Measurements from ENCODE around the gene UPK1A. TPM values are rescaled to one million over a fixed set of nuclear protein-coding genes. Genes with fewer than 3 reads are reported as not detected.

The UPK1A gene
- total and polyA plus RNA-seq, 9 donors, result 0.06 to 0.20 TPM; not detected in 7

DNA sequence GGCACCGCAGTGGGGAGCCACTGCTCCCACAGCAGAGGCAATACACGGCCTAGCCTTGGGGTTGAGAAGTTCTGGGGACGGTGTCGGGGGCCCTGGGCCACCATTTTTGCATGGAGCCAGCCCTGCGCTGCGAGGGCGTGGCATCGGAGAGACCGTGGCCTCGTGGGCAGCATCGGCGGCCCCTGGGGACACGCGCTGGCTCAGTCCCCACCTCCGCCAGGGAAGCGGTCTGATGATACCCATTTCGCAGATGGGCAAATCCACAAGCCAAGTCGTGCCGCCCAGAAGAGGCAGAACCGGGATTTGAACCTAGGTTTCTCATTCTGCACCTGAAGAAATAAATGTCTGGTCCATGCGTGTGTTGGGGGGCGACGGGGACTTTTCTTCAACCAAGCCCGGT is 1.2 kb upstream of the UPK1A start:
- WGBS, 3 donors, result 91 to 94% (median 94%) methylated on average over 24 of the region's 24 CpGs
- Histone ChIP-seq H3K4me3 (no peak overlapping the region), H3K4me1 (ENCODE audit: insufficient read depth) (no peaks in the 10 kb centered on the region), H3K9me3 (no peaks in the 10 kb centered on the region), H3K27me3 (no peaks in the 10 kb centered on the region), H3K27ac (no peak overlapping the region), H3K36me3 (no peaks in the 10 kb centered on the region)
- no peak for DNase-seq
- intact Hi-C loops (cut with DNase I), result no loop called here
- TF ChIP-seq EP300 (IDR thresholded peaks at IDR 0.05) (no peak), POLR2A (IDR thresholded peaks at IDR 0.05) (no peak)
- TF ChIP-seq, protein P1, sequence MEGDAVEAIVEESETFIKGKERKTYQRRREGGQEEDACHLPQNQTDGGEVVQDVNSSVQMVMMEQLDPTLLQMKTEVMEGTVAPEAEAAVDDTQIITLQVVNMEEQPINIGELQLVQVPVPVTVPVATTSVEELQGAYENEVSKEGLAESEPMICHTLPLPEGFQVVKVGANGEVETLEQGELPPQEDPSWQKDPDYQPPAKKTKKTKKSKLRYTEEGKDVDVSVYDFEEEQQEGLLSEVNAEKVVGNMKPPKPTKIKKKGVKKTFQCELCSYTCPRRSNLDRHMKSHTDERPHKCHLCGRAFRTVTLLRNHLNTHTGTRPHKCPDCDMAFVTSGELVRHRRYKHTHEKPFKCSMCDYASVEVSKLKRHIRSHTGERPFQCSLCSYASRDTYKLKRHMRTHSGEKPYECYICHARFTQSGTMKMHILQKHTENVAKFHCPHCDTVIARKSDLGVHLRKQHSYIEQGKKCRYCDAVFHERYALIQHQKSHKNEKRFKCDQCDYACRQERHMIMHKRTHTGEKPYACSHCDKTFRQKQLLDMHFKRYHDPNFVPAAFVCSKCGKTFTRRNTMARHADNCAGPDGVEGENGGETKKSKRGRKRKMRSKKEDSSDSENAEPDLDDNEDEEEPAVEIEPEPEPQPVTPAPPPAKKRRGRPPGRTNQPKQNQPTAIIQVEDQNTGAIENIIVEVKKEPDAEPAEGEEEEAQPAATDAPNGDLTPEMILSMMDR (IDR thresholded peaks at IDR 0.05), result no peak

DNA sequence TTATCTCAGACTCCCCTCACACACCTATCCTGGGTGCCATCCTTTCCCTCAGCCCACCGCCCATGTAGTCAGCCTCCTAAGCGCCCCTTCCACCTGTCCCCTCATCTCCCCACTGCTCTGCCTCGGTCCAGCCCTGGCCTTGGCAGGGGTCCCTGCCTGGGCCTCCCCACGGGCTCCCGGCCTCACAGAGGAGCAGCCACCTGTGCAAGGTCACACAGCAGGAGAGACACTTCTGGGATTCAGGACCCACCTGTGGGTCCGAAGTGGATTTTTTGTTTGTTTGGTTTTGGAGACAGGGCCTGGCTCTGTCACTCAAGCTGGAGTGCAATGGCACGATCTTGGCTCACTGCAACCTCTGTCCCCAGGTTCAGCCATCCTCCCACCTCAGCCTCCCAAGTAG is 713 bp upstream of the UPK1A start:
- no peaks in the 10 kb centered on the region for H3K9me3 ChIP-seq
- intact Hi-C loops (cut with DNase I), result no loop called here
- no peaks in the 10 kb centered on the region for H3K36me3 ChIP-seq
- H3K4me1 ChIP-seq (ENCODE audit: insufficient read depth), result no peaks in the 10 kb centered on the region
- DNase-seq, result no peak
- H3K4me3 ChIP-seq, result no peak overlapping the region
- H3K27me3 ChIP-seq, result no peaks in the 10 kb centered on the region
- no peak overlapping the region for H3K27ac ChIP-seq
- TF ChIP-seq, protein P1 (IDR thresholded peaks at IDR 0.05), result no peak
- TF ChIP-seq POLR2A (IDR thresholded peaks at IDR 0.05), result no peak
- no peak for TF ChIP-seq EP300 (IDR thresholded peaks at IDR 0.05)
- 61 to 81% (median 61%) methylated on average over 7 of the region's 7 CpGs for WGBS, 3 donors

DNA sequence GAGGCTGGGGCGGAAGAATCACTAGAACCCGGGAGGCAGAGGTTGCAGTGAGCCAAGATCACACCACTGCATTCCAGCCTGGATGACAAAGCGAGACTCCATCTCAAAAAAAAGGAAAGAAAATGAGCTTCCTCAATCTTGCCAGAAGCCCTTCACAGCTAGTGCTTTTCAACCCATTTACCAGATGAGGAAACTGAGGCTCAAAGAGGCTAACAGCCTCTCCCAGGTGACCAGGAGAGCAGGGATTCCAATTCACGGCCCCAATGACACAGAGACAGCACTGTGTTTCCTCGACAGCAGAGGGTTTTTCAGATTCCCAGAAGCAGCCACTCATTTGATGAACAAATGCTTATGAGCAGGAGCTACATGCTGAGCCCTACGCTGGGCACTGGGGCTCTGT is 3.2 kb downstream of the UPK1A start:
- 65 to 75% (median 74%) methylated on average over 6 of the region's 6 CpGs for WGBS, 3 donors
- H3K9me3 ChIP-seq, result no peaks in the 10 kb centered on the region

DNA sequence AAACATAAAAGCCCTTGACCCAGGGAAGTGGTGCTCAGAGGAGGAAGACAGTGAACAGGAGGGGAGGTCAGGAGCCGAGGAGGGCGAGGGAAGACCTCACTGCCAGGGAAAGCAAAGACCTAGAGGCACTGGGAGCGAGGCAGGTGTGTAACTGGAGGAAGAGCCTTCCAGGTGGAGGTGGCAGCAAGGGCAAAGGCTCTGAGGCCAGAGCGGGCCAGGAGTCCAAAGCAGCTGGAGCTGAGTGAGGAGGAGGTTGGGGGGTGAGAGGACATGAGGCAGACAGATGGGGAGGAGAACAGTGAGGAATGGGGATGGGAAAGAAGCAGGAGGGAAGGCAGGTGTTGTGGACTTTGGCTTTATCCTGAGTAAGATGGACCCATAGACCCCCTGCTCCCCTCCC is 3.7 kb downstream of the UPK1A start:
- peaks cover 2% of the 10 kb centered on the region for H3K4me1 ChIP-seq (ENCODE audit: insufficient read depth)
- WGBS, 3 donors, result 43 to 68% (median 63%) methylated on average over 4 of the region's 4 CpGs

More for the DNA sequence above, 3.2 kb downstream of the UPK1A start:
- no peak overlapping the region for H3K4me3 ChIP-seq
- H3K27ac ChIP-seq, result no peak overlapping the region
- no peak for TF ChIP-seq EP300 (IDR thresholded peaks at IDR 0.05)
- TF ChIP-seq, protein P1 (IDR thresholded peaks at IDR 0.05), result no peak
- no peak for TF ChIP-seq POLR2A (IDR thresholded peaks at IDR 0.05)
- H3K36me3 ChIP-seq, result no peaks in the 10 kb centered on the region
- intact Hi-C loops (cut with DNase I), result no loop called here
- H3K27me3 ChIP-seq, result no peaks in the 10 kb centered on the region
- no peak for DNase-seq
- H3K4me1 ChIP-seq (ENCODE audit: insufficient read depth), result peaks cover 2% of the 10 kb centered on the region

More for the DNA sequence above, 3.7 kb downstream of the UPK1A start:
- Histone ChIP-seq H3K36me3 (no peaks in the 10 kb centered on the region), H3K27me3 (no peaks in the 10 kb centered on the region), H3K4me3 (no peak overlapping the region), H3K27ac (no peak overlapping the region), H3K9me3 (no peaks in the 10 kb centered on the region)
- intact Hi-C loops (cut with DNase I), result no loop called here
- TF ChIP-seq EP300 (IDR thresholded peaks at IDR 0.05) (no peak), POLR2A (IDR thresholded peaks at IDR 0.05) (no peak)
- TF ChIP-seq, protein P1 (IDR thresholded peaks at IDR 0.05), result no peak
- DNase-seq, result no peak

Measured in ovary (tissue), 9 donors.